PC-3 (cell line): ENCODE data around the gene KAZN.

ENCODE experiments used
- CTCF ChIP-seq: fragments of 300-600 bp; sonication (generic); conservative IDR thresholded peaks from 2 replicates; pipeline ENCODE4 v1.5.1; 2017; ENCODE audit warnings: antibody characterized with exemption, low read depth, mild to moderate bottlenecking, low read length
- EZH2 ChIP-seq: fragments of 300-600 bp; sonication (generic); IDR thresholded peaks from one replicate; pipeline ENCODE4 v1.6.1; 2017; ENCODE audit warnings: antibody characterized with exemption, mild to moderate bottlenecking, low read length; ENCODE audit not compliant: unreplicated experiment

DNA sequence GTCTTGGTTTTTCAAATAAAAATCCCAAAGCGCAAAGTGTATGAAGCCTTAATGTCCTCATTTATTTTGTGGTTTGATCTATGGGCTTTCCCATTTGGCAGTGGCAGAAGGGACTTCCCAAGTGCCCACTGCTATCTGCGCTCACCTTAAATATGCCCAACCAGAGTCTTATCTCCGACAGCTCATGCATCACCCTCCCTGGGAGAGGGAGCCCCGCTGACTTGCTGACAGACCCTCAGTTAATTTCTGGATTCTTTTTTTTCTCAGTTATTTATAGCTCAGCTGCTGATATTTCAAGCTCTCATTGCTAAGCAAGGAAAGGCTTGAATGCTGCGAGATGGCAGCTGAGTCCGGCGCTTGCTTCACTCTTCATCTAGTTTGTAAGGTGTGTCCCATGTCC lies 19.3 kb downstream of the KAZN start:
- TF ChIP-seq CTCF (no peak), EZH2 (no peak)
